Skeletal muscle tissue (tissue), 4 donors: ENCODE measurements around the gene MOCOS. TPM values are rescaled to one million over a fixed set of nuclear protein-coding genes. Genes with fewer than 3 reads are reported as not detected.

Source experiments
- H3K27ac ChIP-seq: one replicate; pipeline ENCODE4 v1.7.0; 2013; ENCODE audit warnings: mild to moderate bottlenecking, low read depth, low read length, inconsistent platforms
- H3K27me3 ChIP-seq, 3 donors: one replicate each; pipeline ENCODE4 v1.7.0; 2013; ENCODE audit warnings: low read length in 3 of 3; ENCODE audit not compliant: control insufficient read depth in 3 of 3, insufficient read depth in 3 of 3
- H3K36me3 ChIP-seq, 3 donors: one replicate each; pipeline ENCODE4 v1.7.0; 2013; ENCODE audit warnings: low read length in 3 of 3; ENCODE audit not compliant: control insufficient read depth in 3 of 3, insufficient read depth in 3 of 3
- H3K4me1 ChIP-seq, 3 donors: one replicate each; pipeline ENCODE4 v1.7.0; 2013; ENCODE audit warnings: low read length in 3 of 3, mild to moderate bottlenecking in 3 of 3; ENCODE audit not compliant: control insufficient read depth in 3 of 3, insufficient read depth in 3 of 3
- H3K4me3 ChIP-seq, 3 donors: one replicate each; pipeline ENCODE4 v1.7.0; 2013; ENCODE audit warnings: low read length in 3 of 3
- H3K9ac ChIP-seq, 3 donors: one replicate each; pipeline ENCODE4 v1.7.0; 2013; ENCODE audit warnings: low read length in 3 of 3, mild to moderate bottlenecking in 3 of 3, moderate library complexity in 2 of 3, low read depth in 1 of 3
- H3K9me3 ChIP-seq, 3 donors: one replicate each; pipeline ENCODE4 v1.7.0; 2013; ENCODE audit warnings: low read length in 3 of 3; ENCODE audit not compliant: control insufficient read depth in 3 of 3
- total RNA-seq: library from RNA; depleted of rRNA; stranded (reverse); fragments of >200 nt; gene quantifications from one replicate; pipeline ENCODE4 v1.2.3, GENCODE V29; 2014
- donor health status: Osteomylitis.

MOCOS gene
- total RNA-seq, 1 donor from 2014 or later, result 0.52 TPM

DNA sequence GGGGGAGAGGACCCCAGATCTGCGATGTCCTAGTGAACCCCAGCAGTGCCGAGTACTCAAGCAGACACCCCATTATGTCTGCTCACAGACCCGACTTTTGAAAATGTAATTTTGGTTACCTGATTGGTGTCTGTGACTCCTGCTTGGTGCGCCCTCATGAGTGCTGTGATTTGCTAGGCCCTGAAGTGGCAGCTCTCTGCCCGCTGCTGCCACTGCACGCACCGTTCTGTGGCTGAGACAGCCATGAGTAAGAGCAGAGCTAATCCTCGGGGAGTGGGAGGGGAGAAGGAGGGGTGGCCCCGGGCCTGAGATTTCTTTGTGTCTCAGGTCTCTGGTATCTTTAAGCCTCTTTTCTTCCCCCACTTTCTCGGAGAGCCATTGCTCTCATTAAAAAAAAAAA lies 128.4 kb downstream of the MOCOS start:
- peaks cover 9 to 34% (median 32%) of the 10 kb centered on the region in 3 donors for H3K4me1 ChIP-seq
- H3K9me3 ChIP-seq, result no peaks in the 10 kb centered on the region
- H3K9ac ChIP-seq, result no peak overlapping the region
- no peak overlapping the region for H3K27ac ChIP-seq
- no peak overlapping the region for H3K4me3 ChIP-seq
- H3K27me3 ChIP-seq, result no peaks in the 10 kb centered on the region
- H3K36me3 ChIP-seq, result no peaks in the 10 kb centered on the region

DNA sequence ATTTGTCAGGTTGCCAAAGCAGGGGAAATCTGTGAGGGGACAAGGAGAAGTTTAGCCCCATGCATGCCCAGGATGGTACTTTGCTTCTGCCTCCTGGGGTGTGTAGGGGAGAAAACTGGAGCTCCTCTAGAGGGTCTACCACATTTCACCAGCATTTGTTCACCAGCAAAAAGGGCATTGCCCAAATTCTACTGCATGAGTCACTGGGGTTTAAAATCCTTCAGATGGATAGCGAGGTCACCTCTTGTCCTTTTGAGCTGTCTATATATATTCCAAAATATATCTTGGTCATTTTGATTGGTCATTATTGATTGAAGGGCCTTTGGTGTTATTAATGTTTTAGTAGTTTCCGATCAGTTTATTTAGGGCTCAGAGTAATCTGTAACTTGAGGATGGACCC lies 128.9 kb downstream of the MOCOS start:
- Histone ChIP-seq H3K9me3 (no peaks in the 10 kb centered on the region), H3K4me1 (peaks cover 9 to 38% (median 33%) of the 10 kb centered on the region in 3 donors), H3K4me3 (no peak overlapping the region), H3K27ac (no peak overlapping the region), H3K36me3 (no peaks in the 10 kb centered on the region), H3K27me3 (no peaks in the 10 kb centered on the region), H3K9ac (no peak overlapping the region)

Other genes with a start within 250 kb of the MOCOS start
- gene RPRD1A, start 119.9 kb upstream of the MOCOS start, total RNA-seq, result 35.0 TPM
- gene SLC39A6, start 58.2 kb upstream of the MOCOS start, total RNA-seq, result 35.5 TPM
- 156 TPM for gene ELP2, start 57.6 kb upstream of the MOCOS start, total RNA-seq
- 15.7 TPM for gene FHOD3, start 110.2 kb downstream of the MOCOS start, total RNA-seq